A673 (cell line): ENCODE measurements around the gene PATE3. TPM values are rescaled to one million over a fixed set of nuclear protein-coding genes. Genes with fewer than 3 reads are reported as not detected.

Source experiments
- BruUV-seq: library from RNA; stranded (reverse); fragments of 400-500 nt; replicated peaks from 2 replicates; lab custom pipeline; 2021; lab: Mats Ljungman, UMichigan
- CTCF ChIA-PET: fragments of 300-600 bp; sonication (Branson Sonifier 250); formaldehyde crosslinking; loops from one replicate; lab custom pipeline; 2022; ENCODE audit warnings: antibody characterized with exemption; lab: Charles Lee
- POLR2A ChIA-PET: fragments of 300-600 bp; sonication (Branson Sonifier 250); formaldehyde crosslinking; loops from one replicate; lab custom pipeline; 2022; ENCODE audit warnings: antibody characterized with exemption; ENCODE audit not compliant: low non-redundant PET; lab: Charles Lee
- DNase-seq: peaks from one replicate; pipeline ENCODE4 v3.0.0-alpha.2; 2015; ENCODE audit warnings: low spot score
- H3K27ac ChIP-seq: fragments of 200-600 bp; sonication (generic); 2 replicates; pipeline ENCODE4 v1.5.1; 2016; ENCODE audit warnings: mixed run types, low read depth, mild to moderate bottlenecking, mixed read lengths, antibody characterized with exemption, low read length; ENCODE audit not compliant: poor library complexity, severe bottlenecking
- H3K27me3 ChIP-seq: fragments of 200-600 bp; sonication (generic); replicated peaks from 2 replicates; pipeline ENCODE4 v1.6.1; 2017; ENCODE audit warnings: mixed run types, low read depth, mild to moderate bottlenecking, mixed read lengths, antibody characterized with exemption, low read length; ENCODE audit not compliant: insufficient read depth, poor library complexity
- H3K36me3 ChIP-seq: fragments of 200-600 bp; sonication (generic); 2 replicates; pipeline ENCODE4 v1.6.1; 2016; ENCODE audit warnings: mixed run types, mild to moderate bottlenecking, mixed read lengths, antibody characterized with exemption, low read length; ENCODE audit not compliant: insufficient read depth, poor library complexity, severe bottlenecking
- H3K4me1 ChIP-seq: fragments of 200-600 bp; sonication (generic); 2 replicates; pipeline ENCODE4 v1.6.1; 2017; ENCODE audit warnings: mixed run types, mild to moderate bottlenecking, mixed read lengths, antibody characterized with exemption, low read length; ENCODE audit not compliant: insufficient read depth, poor library complexity, severe bottlenecking
- H3K4me3 ChIP-seq: fragments of 200-600 bp; sonication (generic); 2 replicates; pipeline ENCODE4 v1.5.1; 2016; ENCODE audit warnings: low read depth, mixed run types, mild to moderate bottlenecking, mixed read lengths, low read length; ENCODE audit not compliant: poor library complexity, severe bottlenecking
- H3K9me3 ChIP-seq: fragments of 200-600 bp; sonication (generic); 2 replicates; pipeline ENCODE4 v1.6.1; 2016; ENCODE audit warnings: mixed run types, low read depth, mild to moderate bottlenecking, mixed read lengths, antibody characterized with exemption, low read length; ENCODE audit not compliant: poor library complexity, severe bottlenecking
- CTCF ChIP-seq: fragments of 300-800, 200-600 bp; sonication (generic); conservative IDR thresholded peaks from 2 replicates; pipeline ENCODE4 v1.5.1; 2017; ENCODE audit warnings: low read depth, mild to moderate bottlenecking, antibody characterized with exemption, low read length, moderate library complexity, mixed read lengths
- EZH2 ChIP-seq: fragments of 200-600 bp; sonication (generic); IDR thresholded peaks from 2 replicates; pipeline ENCODE4 v1.6.1; 2017; ENCODE audit warnings: borderline replicate concordance, low read depth, mild to moderate bottlenecking, mixed read lengths, antibody characterized with exemption, low read length; ENCODE audit not compliant: poor library complexity, severe bottlenecking
- intact Hi-C: fragments of 100-400 bp; cut with micrococcal nuclease; formaldehyde crosslinking; loops from one replicate; pipeline ENCODE4 v1.10.0; 2022; ENCODE audit not compliant: unreplicated experiment
- total RNA-seq: library from RNA; stranded (reverse); gene quantifications from 2 replicates; pipeline ENCODE4 v1.2.3, GENCODE V29; 2021

Gene PATE3
- total RNA-seq, 1 experiment from 2014 or later: not detected

GRCh38 chr11:125833016-125833415, 45.1 kb downstream of the PATE3 start, which contains the start of gene PATE4:
Gene PATE4 (plus strand): TSS chr11:125833316. CDS start chr11:125833360, 44 bp downstream.
- POLR2A ChIA-PET: no interaction called here
- no TSS peak for BruUV-seq
- Histone ChIP-seq H3K36me3 (no peaks in the 10 kb centered on the region), H3K27me3 (peaks cover 8% of the 10 kb centered on the region), H3K4me1 (no peaks in the 10 kb centered on the region), H3K9me3 (no peaks in the 10 kb centered on the region), H3K27ac (no peak within 1 kb of the TSS), H3K4me3 (no peak within 1 kb of the TSS)
- CTCF ChIA-PET: no interaction called here
- intact Hi-C loops: no loop called here
- TF ChIP-seq CTCF (no peak), EZH2 (no peak)
- no peak for DNase-seq

- POLR2A ChIA-PET: no interaction called here
- Histone ChIP-seq H3K36me3 (no peaks in the 10 kb centered on the region), H3K27me3 (peaks cover 8% of the 10 kb centered on the region), H3K27ac (no peak overlapping the region), H3K4me1 (no peaks in the 10 kb centered on the region), H3K9me3 (no peaks in the 10 kb centered on the region), H3K4me3 (no peak overlapping the region)
- TF ChIP-seq CTCF: no peak
- TF ChIP-seq EZH2: no peak
- DNase-seq: no peak
- CTCF ChIA-PET: no interaction called here
- no TSS peak for BruUV-seq
- intact Hi-C loops: no loop called here
Measured at GRCh38 chr11:125835748-125836147, 47.8 kb downstream of the PATE3 start.

Other genes with a start within 250 kb of the PATE3 start
- 147 and 161 TPM in 2 replicates for gene EI24, start 218.7 kb upstream of the PATE3 start, total RNA-seq
- gene STT3A, start 195.3 kb upstream of the PATE3 start, total RNA-seq: 240 and 278 TPM in 2 replicates
- gene CHEK1, start 163.0 kb upstream of the PATE3 start, total RNA-seq: 135 and 146 TPM in 2 replicates
- gene ACRV1, start 107.3 kb upstream of the PATE3 start, total RNA-seq: not detected in 2 replicates
- gene PATE1, start 41.8 kb upstream of the PATE3 start, total RNA-seq: not detected in 2 replicates
- gene PATE2, start 9.3 kb upstream of the PATE3 start, total RNA-seq: not detected in 2 replicates
- not detected in 2 replicates for gene PATE4, start 45.2 kb downstream of the PATE3 start, total RNA-seq
- 16.3 and 18.8 TPM in 2 replicates for gene HYLS1, start 99.5 kb downstream of the PATE3 start, total RNA-seq
- gene PUS3, start 115.1 kb downstream of the PATE3 start, total RNA-seq: 18.7 and 20.9 TPM in 2 replicates
- 0.39 and 0.55 TPM in 2 replicates for gene DDX25, start 116.4 kb downstream of the PATE3 start, total RNA-seq
- not detected in 2 replicates for gene VSIG10L2, start 157.9 kb downstream of the PATE3 start, total RNA-seq